Psoas muscle (tissue), 8 donors: ENCODE measurements around the gene EXOC3L4. TPM values are rescaled to one million over a fixed set of nuclear protein-coding genes. Genes with fewer than 3 reads are reported as not detected.

Experiments used
- ATAC-seq, 4 donors: fragments of 200-7000 bp; cut with Tn5 transposase; one replicate each; pipeline ENCODE4 v1.9.1; 2020; ENCODE audit warnings: moderate library complexity in 3 of 4, mild to moderate bottlenecking in 2 of 4
- DNase-seq, 2 donors: peaks; one replicate each; pipeline ENCODE4 v3.0.0-alpha.2; 2020
- H3K27ac ChIP-seq: fragments of 200-600 bp; one replicate; pipeline ENCODE4 v1.8.0; 2022
- H3K27me3 ChIP-seq, 3 donors: fragments of 200-600 bp in 1 of 3; one replicate each; pipeline versions ENCODE4 v1.6.1 to v1.8.0; 2013 to 2022; ENCODE audit warnings: low read length in 2 of 3, mild to moderate bottlenecking in 2 of 3, moderate library complexity in 1 of 3; ENCODE audit not compliant: insufficient read depth in 3 of 3
- H3K36me3 ChIP-seq, 2 donors: fragments of 200-600 bp in 1 of 2; one replicate each; pipeline versions ENCODE4 v1.6.1 to v1.8.0; 2013 to 2022; ENCODE audit warnings: low read depth in 1 of 2, mild to moderate bottlenecking in 1 of 2, moderate library complexity in 1 of 2; ENCODE audit not compliant: insufficient read depth in 1 of 2
- H3K4me1 ChIP-seq: fragments of 200-600 bp; one replicate; pipeline ENCODE4 v1.8.0; 2022
- H3K4me3 ChIP-seq: fragments of 200-600 bp; one replicate; pipeline ENCODE4 v1.8.0; 2022; ENCODE audit warnings: mild to moderate bottlenecking
- H3K9me3 ChIP-seq: fragments of 200-600 bp; one replicate; pipeline ENCODE4 v1.8.0; 2022
- WGBS, 3 donors: extraction: QIAGEN DNeasy Blood & Tissue Kit; methylation state at CpG; one replicate each; pipeline versions ENCODE4 v1.1.6 to v1.1.7; 2013; 5-methylcytosine and 5-hydroxymethylcytosine counted together
- intact Hi-C, 2 donors: fragments of 100-400 bp; cut with DNase I; formaldehyde crosslinking; loops; one replicate each; pipeline versions ENCODE4 v1.11.0 to v1.14.2; 2022
- polyA plus RNA-seq, 3 donors: library from polyadenylated mRNA; stranded (reverse); fragments of 200-250 nt; gene quantifications; one replicate each; pipeline ENCODE4 v1.2.3, GENCODE V29; 2013
- total RNA-seq, 4 donors: library from RNA; stranded (reverse); fragmentation: NEBNext Ultra II Directional in 2 of 4; extraction: Animal tissue kit (Norgen Biotek cat#: 25700) in 2 of 4; gene quantifications; one replicate each; pipeline versions ENCODE4 v1.2.1 to v1.2.4, GENCODE V29; 2021 to 2023
- TF ChIP-seq, protein P1 (sequence below): fragments of 200-600 bp; IDR thresholded peaks from one replicate; pipeline ENCODE4 v1.8.0; 2022; ENCODE audit warnings: antibody characterized with exemption
- donor health status: healthy with polysubstance abuse.
- donor health status: DM: no; HTN: no; CAD: no; lungs with moderate emphysema.
- donor health status: Bipolar disorder and iron deficiency.
- donor health status: healthy.
- donor health status: DM: yes; HTN: yes; CAD: no.
- donor health status: DM: no; HTN: no; CAD: no.
- donor health status: DM: no; HTN: no; CAD: no.
- donor health status: DM: yes; HTN: yes; CAD: no.

EXOC3L4 gene
- total and polyA plus RNA-seq, 7 donors: 0.12 to 0.33 (median 0.27) TPM; not detected in 3

DNA sequence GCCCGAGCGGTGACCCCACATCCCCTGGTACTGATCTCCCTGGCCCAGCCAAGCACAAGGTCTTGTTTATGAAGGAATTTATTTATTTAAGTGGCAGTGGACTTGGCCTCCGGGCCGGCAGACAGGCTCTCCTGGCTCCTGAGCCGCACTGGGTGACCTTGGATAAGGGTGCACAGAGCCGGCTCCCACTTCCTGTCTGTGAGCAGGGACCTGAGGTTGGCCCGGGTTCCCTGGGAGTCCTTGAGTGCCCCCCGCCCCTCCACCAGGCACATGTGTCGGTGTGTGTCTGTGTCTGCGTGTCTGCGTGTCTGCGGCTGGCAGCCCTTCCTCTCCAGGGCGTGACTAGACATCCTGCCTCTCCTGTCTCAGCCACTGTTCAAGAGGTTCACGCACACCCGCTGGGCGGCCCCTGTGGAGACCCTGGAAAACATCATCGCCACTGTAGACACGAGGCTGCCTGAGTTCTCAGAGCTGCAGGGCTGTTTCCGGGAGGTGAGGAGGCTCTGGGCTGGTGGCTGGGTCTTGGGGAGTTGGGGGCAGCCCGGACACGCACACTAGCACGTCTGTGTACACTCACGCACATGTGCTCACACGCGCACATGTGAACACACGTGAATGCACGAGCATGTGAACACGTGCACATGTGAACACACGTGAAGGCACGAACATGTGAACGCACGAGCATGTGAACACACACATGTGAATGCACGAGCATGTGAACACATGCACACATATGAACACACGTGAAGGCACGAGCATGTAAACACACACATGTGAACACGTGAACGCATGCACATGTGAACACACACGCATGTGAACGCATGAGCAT lies 38.1 kb downstream of the EXOC3L4 start:
- no peak overlapping the region for H3K27ac ChIP-seq
- no peak for DNase-seq
- TF ChIP-seq, protein P1, sequence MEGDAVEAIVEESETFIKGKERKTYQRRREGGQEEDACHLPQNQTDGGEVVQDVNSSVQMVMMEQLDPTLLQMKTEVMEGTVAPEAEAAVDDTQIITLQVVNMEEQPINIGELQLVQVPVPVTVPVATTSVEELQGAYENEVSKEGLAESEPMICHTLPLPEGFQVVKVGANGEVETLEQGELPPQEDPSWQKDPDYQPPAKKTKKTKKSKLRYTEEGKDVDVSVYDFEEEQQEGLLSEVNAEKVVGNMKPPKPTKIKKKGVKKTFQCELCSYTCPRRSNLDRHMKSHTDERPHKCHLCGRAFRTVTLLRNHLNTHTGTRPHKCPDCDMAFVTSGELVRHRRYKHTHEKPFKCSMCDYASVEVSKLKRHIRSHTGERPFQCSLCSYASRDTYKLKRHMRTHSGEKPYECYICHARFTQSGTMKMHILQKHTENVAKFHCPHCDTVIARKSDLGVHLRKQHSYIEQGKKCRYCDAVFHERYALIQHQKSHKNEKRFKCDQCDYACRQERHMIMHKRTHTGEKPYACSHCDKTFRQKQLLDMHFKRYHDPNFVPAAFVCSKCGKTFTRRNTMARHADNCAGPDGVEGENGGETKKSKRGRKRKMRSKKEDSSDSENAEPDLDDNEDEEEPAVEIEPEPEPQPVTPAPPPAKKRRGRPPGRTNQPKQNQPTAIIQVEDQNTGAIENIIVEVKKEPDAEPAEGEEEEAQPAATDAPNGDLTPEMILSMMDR: no peak

DNA sequence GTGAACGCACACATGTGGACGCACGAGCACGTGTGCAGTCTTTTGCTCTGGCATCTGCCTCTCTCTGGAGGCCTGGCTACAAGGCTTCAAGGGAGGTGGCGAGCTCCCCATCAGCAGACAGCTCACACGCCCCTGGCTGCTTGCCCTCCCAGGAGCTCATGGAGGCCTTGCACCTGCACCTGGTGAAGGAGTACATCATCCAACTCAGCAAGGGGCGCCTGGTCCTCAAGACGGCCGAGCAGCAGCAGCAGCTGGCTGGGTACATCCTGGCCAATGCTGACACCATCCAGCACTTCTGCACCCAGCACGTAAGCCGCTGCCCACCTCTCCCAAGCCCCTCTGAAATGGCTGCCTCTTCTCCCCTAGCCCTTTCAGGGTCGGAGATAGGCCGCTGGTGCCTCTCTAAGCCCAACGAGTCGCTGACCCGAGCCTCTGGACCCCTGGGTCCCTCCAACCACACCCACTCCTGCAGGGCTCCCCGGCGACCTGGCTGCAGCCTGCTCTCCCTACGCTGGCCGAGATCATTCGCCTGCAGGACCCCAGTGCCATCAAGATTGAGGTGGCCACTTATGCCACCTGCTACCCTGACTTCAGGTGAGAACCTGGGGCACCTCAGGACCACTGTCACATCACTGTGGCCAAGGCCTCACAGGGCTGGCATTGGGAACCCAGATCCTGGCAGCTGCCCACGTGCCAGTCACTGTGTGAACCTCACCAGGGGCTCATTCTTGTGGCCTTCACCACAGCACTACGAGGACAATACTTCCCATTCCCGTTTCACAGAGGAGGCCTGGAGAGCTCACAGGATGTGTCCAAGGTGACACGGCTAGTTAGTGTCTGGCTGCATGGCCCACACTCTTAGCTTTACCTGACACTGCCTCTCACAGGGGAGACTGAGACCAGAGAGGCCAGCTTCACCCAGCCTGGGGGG lies 39.0 kb downstream of the EXOC3L4 start:
- Histone ChIP-seq H3K27ac (no peak overlapping the region), H3K27me3 (no peaks in the 10 kb centered on the region), H3K4me3 (no peak overlapping the region), H3K36me3 (peaks cover 3 to 69% of the 10 kb centered on the region in 2 donors), H3K4me1 (peaks cover 21% of the 10 kb centered on the region), H3K9me3 (no peaks in the 10 kb centered on the region)
- WGBS, 3 donors: 82 to 88% (median 84%) methylated on average over 22 to 25 of the region's 25 CpGs
- no peak for ATAC-seq
- DNase-seq: no peak
- intact Hi-C loops: no loop called here
- TF ChIP-seq, protein P1: no peak

More for the DNA sequence above, 38.1 kb downstream of the EXOC3L4 start:
- WGBS, 3 donors: 80 to 89% (median 80%) methylated on average over 39 of the region's 39 CpGs
- intact Hi-C loops: no loop called here
- Histone ChIP-seq H3K4me3 (no peak overlapping the region), H3K27me3 (no peaks in the 10 kb centered on the region), H3K36me3 (peaks cover 3 to 74% of the 10 kb centered on the region in 2 donors), H3K4me1 (peaks cover 30% of the 10 kb centered on the region), H3K9me3 (no peaks in the 10 kb centered on the region)
- ATAC-seq: no peak

DNA sequence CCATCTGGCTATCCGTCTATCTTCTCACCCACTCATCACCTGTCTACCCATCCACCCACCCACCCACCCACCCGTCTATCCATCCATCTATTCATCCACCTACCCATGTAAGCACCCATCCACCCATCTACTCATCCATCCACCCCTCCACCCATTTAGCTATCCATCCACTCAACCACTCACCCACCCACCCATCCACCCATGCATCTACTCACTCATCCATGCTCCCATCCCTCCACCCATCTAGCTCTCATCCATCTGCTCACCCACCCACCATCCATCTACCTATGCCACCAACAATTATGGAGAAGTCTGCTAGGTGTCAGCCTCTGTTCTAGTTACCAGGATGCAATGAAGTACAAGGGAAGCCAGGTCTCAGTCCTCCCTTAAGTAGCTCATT lies 39.9 kb downstream of the EXOC3L4 start:
- TF ChIP-seq, protein P1: no peak
- no peak for DNase-seq
- peaks cover 16% of the 10 kb centered on the region for H3K4me1 ChIP-seq

DNA sequence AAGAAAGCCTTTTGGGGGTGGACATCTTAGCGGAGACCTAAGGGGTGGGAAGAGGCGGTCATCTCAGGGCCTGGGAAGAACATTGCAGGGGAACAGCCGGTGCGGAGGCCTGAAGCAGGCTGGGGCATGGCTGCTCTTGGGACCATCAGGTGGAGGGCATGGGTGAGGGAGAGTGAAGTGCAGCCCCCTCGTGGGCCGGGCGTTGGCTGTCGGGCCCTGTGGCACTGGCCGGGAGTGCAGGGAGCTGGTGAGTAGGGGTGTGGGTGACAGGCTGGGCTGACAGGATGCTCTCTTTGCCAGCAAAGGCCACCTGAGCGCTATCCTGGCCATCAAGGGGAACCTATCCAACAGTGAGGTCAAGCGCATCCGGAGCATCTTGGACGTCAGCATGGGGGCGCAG lies 40.4 kb downstream of the EXOC3L4 start:
- no peaks in the 10 kb centered on the region for H3K9me3 ChIP-seq
- H3K4me1 ChIP-seq: peaks cover 16% of the 10 kb centered on the region
- H3K4me3 ChIP-seq: no peak overlapping the region
- no peak for DNase-seq
- no peaks in the 10 kb centered on the region for H3K27me3 ChIP-seq
- 83 to 93% (median 89%) methylated on average over 14 of the region's 14 CpGs for WGBS, 3 donors
- intact Hi-C loops: no loop called here
- peaks cover 3 to 64% of the 10 kb centered on the region in 2 donors for H3K36me3 ChIP-seq
- ATAC-seq: no peak
- peak overlapping the region; percentile 86 for H3K27ac ChIP-seq
- TF ChIP-seq, protein P1: no peak

More for the DNA sequence above, 39.9 kb downstream of the EXOC3L4 start:
- WGBS, 3 donors: 40 to 73% (median 65%) methylated on average over 2 of the region's 2 CpGs
- intact Hi-C loops: no loop called here
- no peak for ATAC-seq
- H3K36me3 ChIP-seq: peaks cover 3 to 69% of the 10 kb centered on the region in 2 donors
- no peak overlapping the region for H3K4me3 ChIP-seq
- H3K9me3 ChIP-seq: no peaks in the 10 kb centered on the region
- no peak overlapping the region for H3K27ac ChIP-seq
- no peaks in the 10 kb centered on the region for H3K27me3 ChIP-seq
